Panc1 (cell line): Measurements from ENCODE around the gene GIGYF1. TPM values are rescaled to one million over a fixed set of nuclear protein-coding genes. Genes with fewer than 3 reads are reported as not detected.

Source experiments
- ATAC-seq: fragments of 200-7000 bp; cut with Tn5 transposase; 2 replicates; pipeline ENCODE4 v1.9.1; 2020; ENCODE audit warnings: mild to moderate bottlenecking, moderate library complexity
- BruUV-seq: library from RNA; stranded (reverse); fragments of 400-500 nt; replicated peaks from 2 replicates; lab custom pipeline; 2021; lab: Mats Ljungman, UMichigan
- CTCF ChIA-PET: fragments of 300-600 bp; sonication (Branson Sonifier 250); formaldehyde crosslinking; loops from one replicate; lab custom pipeline; 2022; ENCODE audit warnings: antibody characterized with exemption; lab: Charles Lee
- POLR2A ChIA-PET: fragments of 300-600 bp; sonication (Branson Sonifier 250); formaldehyde crosslinking; loops from one replicate; lab custom pipeline; 2022; ENCODE audit warnings: antibody characterized with exemption; lab: Charles Lee
- DNase-seq: peaks from one replicate; pipeline ENCODE4 v3.0.0-alpha.2; 2010; ENCODE audit warnings: low read depth, low spot score
- H3K27ac ChIP-seq: 2 replicates; pipeline ENCODE4 v1.5.1; 2011; ENCODE audit warnings: mild to moderate bottlenecking, low read length, inconsistent platforms
- H3K27me3 ChIP-seq: fragments of 200-500 bp; sonication (Bioruptor generic); 2 replicates; pipeline ENCODE4 v1.6.0; 2014; ENCODE audit warnings: low read length, inconsistent platforms; ENCODE audit not compliant: control insufficient read depth, insufficient read depth
- H3K36me3 ChIP-seq: fragments of 200-500 bp; sonication (Bioruptor generic); 2 replicates; pipeline ENCODE4 v1.5.1; 2014; ENCODE audit warnings: inconsistent platforms, mild to moderate bottlenecking, low read length, moderate library complexity; ENCODE audit not compliant: control insufficient read depth, insufficient read depth
- H3K4me1 ChIP-seq: 2 replicates; pipeline ENCODE4 v1.5.1; 2011; ENCODE audit warnings: inconsistent platforms, mild to moderate bottlenecking, low read length, moderate library complexity; ENCODE audit not compliant: control insufficient read depth, insufficient read depth
- H3K4me3 ChIP-seq, 2 experiments: 2 replicates each; pipeline ENCODE4 v1.5.1; 2011 to 2012; ENCODE audit warnings: low read depth in 2 of 2, low read length in 2 of 2, mild to moderate bottlenecking in 2 of 2, inconsistent platforms in 1 of 2, moderate library complexity in 1 of 2
- H3K9me3 ChIP-seq: fragments of 200-500 bp; sonication (Bioruptor generic); 2 replicates; pipeline ENCODE4 v1.5.1; 2014; ENCODE audit warnings: low read depth, mild to moderate bottlenecking, inconsistent platforms, low read length, moderate library complexity; ENCODE audit not compliant: control insufficient read depth, insufficient read depth
- POLR2AphosphoS5 ChIP-seq: IDR thresholded peaks from 2 replicates; pipeline ENCODE4 v1.6.1; 2012; ENCODE audit warnings: mild to moderate bottlenecking, low read depth, low read length, moderate library complexity
- SIN3A ChIP-seq: IDR thresholded peaks from 2 replicates; pipeline ENCODE4 v1.6.1; 2012; ENCODE audit warnings: low read depth, mild to moderate bottlenecking, low read length, moderate library complexity, borderline replicate concordance; ENCODE audit not compliant: insufficient read depth
- TCF7L2 ChIP-seq: IDR thresholded peaks from 2 replicates; pipeline ENCODE4 v1.6.1; 2011; ENCODE audit warnings: mild to moderate bottlenecking, low read depth, low read length, inconsistent platforms
- in situ Hi-C: cut with HindIII; loops from 2 replicates; pipeline ENCODE4 v1.10.0; 2016; ENCODE audit warnings: low sequenced_read_pairs, low pct_unique_long_range_greater_than_20kb
- intact Hi-C: fragments of 100-400 bp; cut with micrococcal nuclease; formaldehyde crosslinking; loops from one replicate; pipeline ENCODE4 v1.10.0; 2022; ENCODE audit not compliant: unreplicated experiment
- total RNA-seq: library from RNA; stranded (reverse); gene quantifications from one replicate; pipeline ENCODE4 v1.2.1, GENCODE V29; 2021; ENCODE audit not compliant: unreplicated experiment
- TF ChIP-seq, protein P1 (sequence below): fragments of 450-650 bp; IDR thresholded peaks from 2 replicates; pipeline ENCODE4 v1.5.1; 2017; ENCODE audit warnings: mild to moderate bottlenecking
- TF ChIP-seq, protein P2 (sequence below), 2 experiments: IDR thresholded peaks; 2 replicates each; pipeline ENCODE4 v1.6.1; 2011 to 2012; ENCODE audit warnings: low read depth in 2 of 2, control low read depth in 1 of 2, low read length in 1 of 2, mild to moderate bottlenecking in 1 of 2, moderate library complexity in 1 of 2; ENCODE audit not compliant: insufficient read depth in 1 of 2

The GIGYF1 gene
- total RNA-seq, 1 experiment from 2014 or later, result 52.6 TPM

DNA sequence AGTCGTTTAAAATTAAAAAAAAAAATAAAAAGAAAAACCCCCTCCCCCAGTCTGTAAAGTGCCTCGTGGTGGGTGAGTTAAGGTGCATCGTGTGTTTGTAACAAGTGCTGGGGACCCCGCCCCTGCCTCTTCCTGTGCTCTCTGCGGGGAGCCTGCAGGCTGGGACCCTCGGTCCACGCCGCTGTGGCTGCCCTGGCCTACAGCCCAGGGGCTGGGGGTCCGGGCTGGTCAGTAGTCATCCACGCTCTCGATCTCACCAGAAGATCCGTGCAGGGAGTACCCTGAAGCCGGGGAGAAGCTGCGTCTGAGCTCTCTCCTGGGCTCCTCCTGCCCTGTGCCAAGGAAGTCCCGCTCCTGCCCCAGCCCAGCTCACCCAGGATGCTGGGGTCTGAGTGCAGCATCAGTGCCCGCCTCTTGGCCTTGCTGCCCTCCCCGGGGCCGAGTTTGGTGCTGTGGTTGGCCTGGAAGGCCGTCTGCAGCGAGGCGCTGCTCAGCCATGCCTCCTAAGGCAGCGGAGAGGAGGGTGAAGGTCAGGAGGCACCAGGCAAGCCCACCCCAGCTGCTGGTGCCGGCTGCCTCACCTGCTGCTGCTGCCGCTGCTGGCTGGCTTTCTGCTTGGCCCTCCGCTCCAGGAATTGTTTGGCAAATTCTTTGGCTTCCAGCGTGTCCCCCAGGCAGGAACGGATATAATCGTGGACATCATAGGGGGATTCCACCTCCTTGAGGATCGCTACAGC is 12.4 kb downstream of the GIGYF1 start:
- POLR2A ChIA-PET, result no interaction called here

DNA sequence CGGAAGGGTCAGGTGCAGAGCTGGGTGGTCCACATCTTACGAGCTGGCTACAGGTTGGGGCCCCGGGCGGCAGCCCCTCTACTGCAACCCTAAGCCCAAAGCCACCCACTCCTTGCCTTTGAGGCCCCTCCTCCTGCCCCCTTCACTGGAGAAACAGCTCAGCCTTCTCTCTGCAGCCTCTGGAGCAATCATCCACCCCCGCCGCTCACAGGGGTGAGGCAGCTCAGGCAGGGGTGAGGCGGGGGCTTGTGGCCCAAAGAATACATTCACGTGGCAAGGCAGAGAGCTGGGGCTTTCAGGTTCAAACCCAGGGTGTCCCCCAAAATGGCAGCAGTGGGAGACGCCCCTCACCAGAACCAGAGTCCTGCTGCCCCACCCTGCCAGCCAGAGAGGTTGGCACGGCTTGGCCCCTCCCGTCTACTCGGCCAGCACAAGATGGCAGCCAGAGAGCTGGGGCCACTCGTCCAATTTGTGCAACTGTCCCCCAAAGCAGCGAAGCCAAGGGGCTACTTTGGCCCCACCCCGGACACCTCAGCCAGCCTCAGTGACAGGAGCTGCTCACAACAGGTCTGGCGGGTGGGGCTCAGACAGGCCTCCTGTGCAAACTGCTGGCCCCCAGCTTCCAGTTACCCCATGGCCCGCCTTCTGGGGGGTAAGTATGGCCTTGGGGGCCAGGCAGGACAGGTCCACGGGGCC is 13.3 kb downstream of the GIGYF1 start:
- intact Hi-C loops, result loop anchor here (10.0 kb wide), 1 partner anchor 46 kb away; no protein-coding TSS in a partner anchor
- no peaks in the 10 kb centered on the region; the same call in 1 of the 2 replicates for H3K36me3 ChIP-seq
- CTCF ChIA-PET, result interaction anchor here (0.7 to 1.4 kb wide), 3 partner anchors 11 to 68 kb away, joined by 3 to 8 read pairs (median 5); no protein-coding TSS in a partner anchor
- H3K27ac ChIP-seq, result peak overlapping the region; percentile 75
- no peaks in the 10 kb centered on the region for H3K27me3 ChIP-seq
- no peak overlapping the region for H3K4me3 ChIP-seq
- ATAC-seq (peak; percentile 35; the same call in 1 of the 2 replicates), DNase-seq (no peak)
- POLR2A ChIA-PET, result interaction anchor here (0.5 to 0.7 kb wide), 2 partner anchors 27 to 211 kb away, joined by 3 to 6 read pairs; no protein-coding TSS in a partner anchor
- no peak for TF ChIP-seq SIN3A
- TF ChIP-seq POLR2AphosphoS5, result peak; percentile 71
- BruUV-seq, result TSS peak; percentile 70
- H3K9me3 ChIP-seq, result no peaks in the 10 kb centered on the region
- in situ Hi-C loops, result no loop called here
- H3K4me1 ChIP-seq, result peaks cover 57% of the 10 kb centered on the region

More for the DNA sequence above, 12.4 kb downstream of the GIGYF1 start:
- DNase-seq (no peak), ATAC-seq (no peak)
- H3K4me3 ChIP-seq, result no peak overlapping the region
- in situ Hi-C loops (no loop called here), intact Hi-C loops (loop anchor here (10.0 kb wide), 1 partner anchor 47 kb away; no protein-coding TSS in a partner anchor)
- BruUV-seq, result no TSS peak
- H3K36me3 ChIP-seq, result no peaks in the 10 kb centered on the region; the same call in 1 of the 2 replicates
- TF ChIP-seq POLR2AphosphoS5, result no peak
- no peak for TF ChIP-seq SIN3A
- TF ChIP-seq, protein P1, sequence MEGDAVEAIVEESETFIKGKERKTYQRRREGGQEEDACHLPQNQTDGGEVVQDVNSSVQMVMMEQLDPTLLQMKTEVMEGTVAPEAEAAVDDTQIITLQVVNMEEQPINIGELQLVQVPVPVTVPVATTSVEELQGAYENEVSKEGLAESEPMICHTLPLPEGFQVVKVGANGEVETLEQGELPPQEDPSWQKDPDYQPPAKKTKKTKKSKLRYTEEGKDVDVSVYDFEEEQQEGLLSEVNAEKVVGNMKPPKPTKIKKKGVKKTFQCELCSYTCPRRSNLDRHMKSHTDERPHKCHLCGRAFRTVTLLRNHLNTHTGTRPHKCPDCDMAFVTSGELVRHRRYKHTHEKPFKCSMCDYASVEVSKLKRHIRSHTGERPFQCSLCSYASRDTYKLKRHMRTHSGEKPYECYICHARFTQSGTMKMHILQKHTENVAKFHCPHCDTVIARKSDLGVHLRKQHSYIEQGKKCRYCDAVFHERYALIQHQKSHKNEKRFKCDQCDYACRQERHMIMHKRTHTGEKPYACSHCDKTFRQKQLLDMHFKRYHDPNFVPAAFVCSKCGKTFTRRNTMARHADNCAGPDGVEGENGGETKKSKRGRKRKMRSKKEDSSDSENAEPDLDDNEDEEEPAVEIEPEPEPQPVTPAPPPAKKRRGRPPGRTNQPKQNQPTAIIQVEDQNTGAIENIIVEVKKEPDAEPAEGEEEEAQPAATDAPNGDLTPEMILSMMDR, result no peak
- no peak for TF ChIP-seq TCF7L2
- TF ChIP-seq, protein P2, sequence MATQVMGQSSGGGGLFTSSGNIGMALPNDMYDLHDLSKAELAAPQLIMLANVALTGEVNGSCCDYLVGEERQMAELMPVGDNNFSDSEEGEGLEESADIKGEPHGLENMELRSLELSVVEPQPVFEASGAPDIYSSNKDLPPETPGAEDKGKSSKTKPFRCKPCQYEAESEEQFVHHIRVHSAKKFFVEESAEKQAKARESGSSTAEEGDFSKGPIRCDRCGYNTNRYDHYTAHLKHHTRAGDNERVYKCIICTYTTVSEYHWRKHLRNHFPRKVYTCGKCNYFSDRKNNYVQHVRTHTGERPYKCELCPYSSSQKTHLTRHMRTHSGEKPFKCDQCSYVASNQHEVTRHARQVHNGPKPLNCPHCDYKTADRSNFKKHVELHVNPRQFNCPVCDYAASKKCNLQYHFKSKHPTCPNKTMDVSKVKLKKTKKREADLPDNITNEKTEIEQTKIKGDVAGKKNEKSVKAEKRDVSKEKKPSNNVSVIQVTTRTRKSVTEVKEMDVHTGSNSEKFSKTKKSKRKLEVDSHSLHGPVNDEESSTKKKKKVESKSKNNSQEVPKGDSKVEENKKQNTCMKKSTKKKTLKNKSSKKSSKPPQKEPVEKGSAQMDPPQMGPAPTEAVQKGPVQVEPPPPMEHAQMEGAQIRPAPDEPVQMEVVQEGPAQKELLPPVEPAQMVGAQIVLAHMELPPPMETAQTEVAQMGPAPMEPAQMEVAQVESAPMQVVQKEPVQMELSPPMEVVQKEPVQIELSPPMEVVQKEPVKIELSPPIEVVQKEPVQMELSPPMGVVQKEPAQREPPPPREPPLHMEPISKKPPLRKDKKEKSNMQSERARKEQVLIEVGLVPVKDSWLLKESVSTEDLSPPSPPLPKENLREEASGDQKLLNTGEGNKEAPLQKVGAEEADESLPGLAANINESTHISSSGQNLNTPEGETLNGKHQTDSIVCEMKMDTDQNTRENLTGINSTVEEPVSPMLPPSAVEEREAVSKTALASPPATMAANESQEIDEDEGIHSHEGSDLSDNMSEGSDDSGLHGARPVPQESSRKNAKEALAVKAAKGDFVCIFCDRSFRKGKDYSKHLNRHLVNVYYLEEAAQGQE (IDR thresholded peaks at IDR 0.05; ENCODE audit: insufficient read depth in 1 of 2, low read depth in 2 of 2, low read length in 1 of 2), result no peak
- H3K4me1 ChIP-seq, result peaks cover 54% of the 10 kb centered on the region
- H3K27ac ChIP-seq, result no peak overlapping the region; the same call in 1 of the 2 replicates
- no peaks in the 10 kb centered on the region for H3K9me3 ChIP-seq
- H3K27me3 ChIP-seq, result no peaks in the 10 kb centered on the region
- CTCF ChIA-PET, result interaction anchor here (1.2 to 1.4 kb wide), 2 partner anchors 10 to 49 kb away, joined by 3 to 5 read pairs; no protein-coding TSS in a partner anchor
